ENCODE measurements around the gene ALK.

Gene ALK

DNA sequence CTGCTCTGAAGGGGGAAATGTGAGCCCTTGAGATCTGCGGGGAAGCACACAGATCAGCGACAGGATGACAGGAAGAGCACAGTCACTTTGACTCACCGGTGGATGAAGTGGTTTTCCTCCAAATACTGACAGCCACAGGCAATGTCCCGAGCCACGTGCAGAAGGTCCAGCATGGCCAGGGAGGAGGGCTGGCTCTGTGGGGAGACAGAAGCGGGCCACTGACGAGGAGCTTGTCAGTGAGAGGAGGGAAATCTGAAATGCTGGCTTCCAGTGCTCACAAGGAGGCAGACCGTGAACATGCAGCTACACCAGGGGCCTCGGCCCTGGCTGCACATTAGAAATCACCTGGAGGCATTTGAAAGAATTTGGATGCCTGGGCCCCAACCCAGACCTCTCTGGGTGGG is 707.5 kb downstream of the ALK start:
- no peaks in the 10 kb centered on the region for H3K27me3 ChIP-seq (ENCODE audit: control insufficient read depth, insufficient read depth, low read length)
- H3K9ac ChIP-seq (ENCODE audit: low read length) = no peak overlapping the region
- no peaks in the 10 kb centered on the region for H3K36me3 ChIP-seq (ENCODE audit: control insufficient read depth, insufficient read depth, low read length)
- H3K27ac ChIP-seq (ENCODE audit: low read depth, low read length) = no peak overlapping the region
- H3K4me1 ChIP-seq (ENCODE audit: control insufficient read depth, insufficient read depth, low read length) = no peaks in the 10 kb centered on the region
- no peak overlapping the region for H3K4me3 ChIP-seq (ENCODE audit: low read length)

DNA sequence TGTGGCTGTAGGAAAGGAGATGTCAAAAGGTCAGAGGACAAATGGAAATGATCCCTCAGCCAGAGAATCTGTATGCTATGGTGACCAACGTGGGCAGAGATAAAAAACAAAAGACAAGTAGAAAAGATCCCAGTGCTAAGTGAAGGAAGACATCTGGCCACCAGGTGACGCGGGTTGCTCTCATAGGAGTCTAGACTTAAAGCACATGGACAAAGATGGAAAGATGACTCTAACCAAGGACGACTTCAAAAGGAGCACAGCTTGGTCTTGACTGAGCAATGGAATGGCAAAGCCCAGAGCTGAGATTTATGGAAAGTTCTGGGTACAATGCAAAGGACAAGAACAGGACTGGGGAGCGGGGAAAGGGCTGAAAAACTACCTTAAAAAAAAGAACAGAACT is 709.4 kb downstream of the ALK start:
- Histone ChIP-seq H3K36me3 (ENCODE audit: control insufficient read depth, insufficient read depth, low read length) (no peaks in the 10 kb centered on the region), H3K4me1 (ENCODE audit: control insufficient read depth, insufficient read depth, low read length) (no peaks in the 10 kb centered on the region), H3K27ac (ENCODE audit: low read depth, low read length) (no peak overlapping the region), H3K27me3 (ENCODE audit: control insufficient read depth, insufficient read depth, low read length) (no peaks in the 10 kb centered on the region), H3K9ac (ENCODE audit: low read length) (no peak overlapping the region), H3K4me3 (ENCODE audit: low read length) (no peak overlapping the region)

DNA sequence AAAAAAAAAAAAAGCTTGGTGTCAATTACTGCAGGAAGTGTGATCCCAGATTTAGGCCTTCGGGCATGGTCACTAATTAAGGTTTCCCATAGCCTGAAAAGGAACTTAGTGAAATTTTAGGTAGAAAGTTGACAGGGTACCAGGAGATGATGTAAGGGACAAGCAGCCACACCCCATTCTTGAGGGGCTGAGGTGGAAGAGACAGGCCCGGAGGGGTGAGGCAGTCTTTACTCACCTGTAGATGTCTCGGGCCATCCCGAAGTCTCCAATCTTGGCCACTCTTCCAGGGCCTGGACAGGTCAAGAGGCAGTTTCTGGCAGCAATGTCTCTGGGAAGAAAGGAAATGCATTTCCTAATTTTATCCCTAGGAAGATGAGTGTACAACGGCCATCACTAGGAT is 711.8 kb downstream of the ALK start:
- H3K4me3 ChIP-seq (ENCODE audit: low read length) = no peak overlapping the region
- no peaks in the 10 kb centered on the region for H3K36me3 ChIP-seq (ENCODE audit: control insufficient read depth, insufficient read depth, low read length)
- H3K9ac ChIP-seq (ENCODE audit: low read length) = no peak overlapping the region
- H3K27me3 ChIP-seq (ENCODE audit: control insufficient read depth, insufficient read depth, low read length) = no peaks in the 10 kb centered on the region
- H3K4me1 ChIP-seq (ENCODE audit: control insufficient read depth, insufficient read depth, low read length) = no peaks in the 10 kb centered on the region
- H3K27ac ChIP-seq (ENCODE audit: low read depth, low read length) = no peak overlapping the region

DNA sequence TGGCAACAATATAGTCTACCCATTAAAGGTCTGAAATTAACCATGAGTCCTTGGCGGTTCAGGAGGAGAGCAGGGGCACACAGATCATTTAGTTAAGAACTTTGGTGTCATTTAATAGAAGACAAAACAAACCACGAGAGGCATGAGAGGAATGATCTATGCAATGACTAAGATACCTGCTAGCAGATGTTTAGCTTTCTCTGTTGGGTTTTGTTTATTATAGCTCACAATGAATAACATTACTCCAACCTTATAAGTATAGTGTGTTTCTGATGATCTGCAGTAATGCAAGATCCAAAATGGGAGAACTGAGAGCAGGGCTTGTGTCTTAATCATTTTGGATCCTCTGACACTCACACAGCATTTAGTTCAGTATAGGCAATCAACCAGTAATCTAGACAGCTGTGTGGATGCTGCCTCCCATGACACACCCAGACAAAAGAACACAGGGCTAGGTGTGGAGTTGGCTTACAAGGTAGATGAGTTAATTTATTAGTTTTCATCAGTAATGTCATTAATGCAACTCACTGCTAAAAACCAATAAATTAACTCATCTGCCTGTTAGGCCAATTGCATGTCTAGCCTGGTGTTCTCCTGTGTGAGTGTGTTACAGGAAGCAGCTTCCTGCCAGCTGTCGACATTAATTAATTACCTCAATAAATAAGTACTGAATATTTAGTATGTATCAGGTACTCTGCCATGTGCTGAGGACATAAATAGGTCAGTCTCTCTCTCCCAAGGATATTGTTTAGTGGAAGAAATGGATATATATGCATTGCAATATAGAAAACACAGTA is 713.8 kb downstream of the ALK start:
- Histone ChIP-seq H3K36me3 (ENCODE audit: control insufficient read depth, insufficient read depth, low read length) (no peaks in the 10 kb centered on the region), H3K27me3 (ENCODE audit: control insufficient read depth, insufficient read depth, low read length) (no peaks in the 10 kb centered on the region), H3K9ac (ENCODE audit: low read length) (no peak overlapping the region), H3K27ac (ENCODE audit: low read depth, low read length) (no peak overlapping the region), H3K4me3 (ENCODE audit: low read length) (no peak overlapping the region), H3K4me1 (ENCODE audit: control insufficient read depth, insufficient read depth, low read length) (no peaks in the 10 kb centered on the region)

DNA sequence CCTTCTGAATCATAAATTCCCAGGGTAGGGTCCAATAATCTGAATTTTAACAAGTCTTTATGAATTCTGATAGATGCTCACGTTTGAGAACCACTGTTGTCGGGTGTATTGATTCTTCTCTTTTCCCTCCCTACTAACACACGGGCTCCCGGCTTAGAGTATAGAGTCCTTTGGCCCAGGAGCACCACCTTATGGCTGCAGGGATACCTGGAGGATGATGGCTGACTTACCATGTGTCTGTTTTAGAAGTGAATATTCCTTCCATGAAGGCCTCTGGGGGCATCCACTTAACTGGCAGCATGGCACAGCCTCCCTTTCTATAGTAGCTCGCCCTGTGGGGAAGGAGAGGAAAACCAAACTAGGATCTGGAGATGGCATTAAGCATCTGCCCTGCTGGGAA is 714.4 kb downstream of the ALK start:
- no peaks in the 10 kb centered on the region for H3K36me3 ChIP-seq (ENCODE audit: control insufficient read depth, insufficient read depth, low read length)
- H3K4me1 ChIP-seq (ENCODE audit: control insufficient read depth, insufficient read depth, low read length) = no peaks in the 10 kb centered on the region
- no peak overlapping the region for H3K27ac ChIP-seq (ENCODE audit: low read depth, low read length)
- no peaks in the 10 kb centered on the region for H3K27me3 ChIP-seq (ENCODE audit: control insufficient read depth, insufficient read depth, low read length)
- H3K9ac ChIP-seq (ENCODE audit: low read length) = no peak overlapping the region
- no peak overlapping the region for H3K4me3 ChIP-seq (ENCODE audit: low read length)

DNA sequence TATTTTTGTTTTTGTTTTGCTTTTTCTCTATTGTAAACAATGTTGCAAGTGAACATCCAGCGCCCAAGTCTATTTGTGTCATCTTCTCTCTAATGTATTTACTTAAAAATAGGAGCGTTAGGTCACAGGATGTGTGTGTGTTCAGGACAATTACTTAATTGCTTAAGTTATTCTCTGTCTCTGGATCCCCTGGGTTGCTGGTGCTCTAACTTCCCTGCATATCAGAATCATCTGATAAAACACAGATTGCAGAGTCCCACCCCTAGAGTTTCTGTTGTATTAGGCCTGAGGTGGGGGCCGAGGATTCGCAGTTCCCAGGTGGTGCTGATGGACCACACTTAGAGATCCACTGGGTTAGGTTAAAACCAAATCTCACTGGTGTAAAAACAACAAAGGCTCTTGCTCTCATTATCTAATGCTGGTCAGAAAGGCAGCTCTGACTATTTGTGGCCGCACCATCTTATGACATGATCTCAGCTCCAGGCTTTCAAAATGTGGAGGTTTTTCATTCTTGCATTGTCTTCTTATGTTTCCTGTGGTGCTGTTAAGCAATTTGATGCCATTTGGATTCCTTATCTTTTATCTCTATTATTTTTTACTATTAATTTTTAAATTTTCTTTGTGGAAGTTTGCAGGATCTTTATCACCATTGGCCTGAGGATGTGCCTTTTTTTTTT is 718.4 kb downstream of the ALK start:
- no peak overlapping the region for H3K4me3 ChIP-seq (ENCODE audit: low read length)
- H3K27ac ChIP-seq (ENCODE audit: low read depth, low read length) = no peak overlapping the region
- H3K9ac ChIP-seq (ENCODE audit: low read length) = no peak overlapping the region
- H3K4me1 ChIP-seq (ENCODE audit: control insufficient read depth, insufficient read depth, low read length) = no peaks in the 10 kb centered on the region
- H3K36me3 ChIP-seq (ENCODE audit: control insufficient read depth, insufficient read depth, low read length) = no peaks in the 10 kb centered on the region
- no peaks in the 10 kb centered on the region for H3K27me3 ChIP-seq (ENCODE audit: control insufficient read depth, insufficient read depth, low read length)

DNA sequence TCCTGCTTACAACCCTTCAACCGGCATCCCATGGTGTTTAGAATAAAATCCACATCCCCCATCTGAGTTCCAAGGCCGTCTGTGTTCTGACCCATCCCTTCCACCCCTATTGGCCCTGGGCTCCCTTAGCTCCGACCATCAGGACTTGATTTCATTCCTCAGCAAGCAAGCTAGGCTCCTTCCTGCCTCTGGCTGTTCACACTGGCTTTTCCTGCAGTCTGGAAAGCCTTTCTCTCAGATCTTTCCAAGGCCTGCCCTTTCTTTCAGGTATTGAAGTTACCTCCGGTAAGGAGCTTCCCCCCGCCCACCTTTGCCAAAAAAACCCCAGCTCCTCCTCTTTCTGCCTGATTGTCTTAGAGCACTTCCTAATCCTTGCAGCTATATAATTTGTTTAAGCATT is 719.4 kb downstream of the ALK start:
- Histone ChIP-seq H3K27ac (ENCODE audit: low read depth, low read length) (no peak overlapping the region), H3K4me3 (ENCODE audit: low read length) (no peak overlapping the region), H3K4me1 (ENCODE audit: control insufficient read depth, insufficient read depth, low read length) (no peaks in the 10 kb centered on the region), H3K9ac (ENCODE audit: low read length) (no peak overlapping the region), H3K36me3 (ENCODE audit: control insufficient read depth, insufficient read depth, low read length) (no peaks in the 10 kb centered on the region), H3K27me3 (ENCODE audit: control insufficient read depth, insufficient read depth, low read length) (no peaks in the 10 kb centered on the region)

DNA sequence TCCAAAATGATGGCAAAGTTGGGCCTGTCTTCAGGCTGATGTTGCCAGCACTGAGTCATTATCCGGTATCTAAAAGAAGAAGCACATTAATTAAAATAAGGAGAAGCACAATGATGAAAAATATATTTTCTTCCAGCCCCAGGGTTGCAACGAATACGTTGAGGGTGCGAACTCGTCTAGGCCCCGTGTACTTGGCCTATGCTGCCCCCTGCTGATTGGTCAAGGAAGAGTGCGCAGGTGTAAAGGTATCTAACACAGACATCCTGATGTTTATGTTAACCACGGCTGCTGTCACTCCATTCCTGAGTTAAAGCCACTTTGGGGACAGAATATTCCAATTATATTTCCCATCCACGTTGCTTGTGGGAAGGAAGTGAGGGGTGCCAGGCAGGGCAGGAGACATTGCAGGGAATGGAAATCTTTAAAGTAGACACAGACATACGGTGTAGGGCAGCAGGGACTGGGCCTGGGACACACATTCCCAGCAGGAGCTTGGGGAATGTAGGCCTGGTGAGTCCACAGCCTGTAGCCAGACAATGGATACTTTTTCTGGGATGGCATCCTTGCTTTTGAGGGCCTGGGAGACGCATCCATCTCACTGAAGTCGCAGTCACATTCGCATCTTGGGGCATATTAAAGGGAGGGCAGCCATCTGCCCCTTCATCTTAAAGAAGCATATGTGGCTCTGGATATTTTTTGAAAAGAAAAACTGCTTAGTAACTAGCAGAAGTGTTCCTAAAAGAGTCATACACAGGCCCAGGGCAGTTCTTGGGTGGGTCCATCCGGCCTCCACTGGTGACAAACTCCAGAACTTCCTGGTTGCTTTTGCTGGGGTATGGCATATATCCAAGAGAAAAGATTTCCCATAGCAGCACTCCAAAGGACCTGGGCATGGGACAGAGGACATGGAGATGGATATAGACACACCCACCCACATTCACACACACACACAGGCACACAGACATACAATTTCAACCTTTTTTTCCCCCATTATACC is 724.3 kb downstream of the ALK start:
- no peak overlapping the region for H3K9ac ChIP-seq (ENCODE audit: low read length)
- no peaks in the 10 kb centered on the region for H3K27me3 ChIP-seq (ENCODE audit: control insufficient read depth, insufficient read depth, low read length)
- no peaks in the 10 kb centered on the region for H3K36me3 ChIP-seq (ENCODE audit: control insufficient read depth, insufficient read depth, low read length)
- H3K4me1 ChIP-seq (ENCODE audit: control insufficient read depth, insufficient read depth, low read length) = no peaks in the 10 kb centered on the region
- no peak overlapping the region for H3K4me3 ChIP-seq (ENCODE audit: low read length)
- no peak overlapping the region for H3K27ac ChIP-seq (ENCODE audit: low read depth, low read length)

DNA sequence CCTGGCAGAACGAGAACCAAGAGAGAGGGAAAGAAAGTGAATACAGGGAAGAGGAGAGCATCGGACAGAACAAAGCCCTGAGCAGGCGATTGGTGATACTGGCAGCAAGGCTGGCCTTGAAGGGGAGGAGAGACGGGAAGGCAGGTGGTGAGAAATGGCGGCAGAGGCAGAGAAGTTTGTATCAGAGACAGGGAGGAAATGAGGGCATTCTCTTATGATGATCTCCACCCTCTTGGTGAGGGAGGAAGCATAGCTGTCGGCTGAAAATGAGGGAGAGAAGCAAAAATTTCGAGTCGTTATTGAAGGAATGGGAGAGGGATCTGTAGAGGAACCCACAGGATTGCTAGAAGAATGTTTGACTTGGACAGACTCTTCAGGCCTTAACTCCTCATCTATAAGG is 725.6 kb downstream of the ALK start:
- H3K4me3 ChIP-seq (ENCODE audit: low read length) = no peak overlapping the region
- H3K27me3 ChIP-seq (ENCODE audit: control insufficient read depth, insufficient read depth, low read length) = no peaks in the 10 kb centered on the region
- H3K4me1 ChIP-seq (ENCODE audit: control insufficient read depth, insufficient read depth, low read length) = no peaks in the 10 kb centered on the region
- H3K27ac ChIP-seq (ENCODE audit: low read depth, low read length) = no peak overlapping the region
- H3K9ac ChIP-seq (ENCODE audit: low read length) = no peak overlapping the region
- H3K36me3 ChIP-seq (ENCODE audit: control insufficient read depth, insufficient read depth, low read length) = no peaks in the 10 kb centered on the region

DNA sequence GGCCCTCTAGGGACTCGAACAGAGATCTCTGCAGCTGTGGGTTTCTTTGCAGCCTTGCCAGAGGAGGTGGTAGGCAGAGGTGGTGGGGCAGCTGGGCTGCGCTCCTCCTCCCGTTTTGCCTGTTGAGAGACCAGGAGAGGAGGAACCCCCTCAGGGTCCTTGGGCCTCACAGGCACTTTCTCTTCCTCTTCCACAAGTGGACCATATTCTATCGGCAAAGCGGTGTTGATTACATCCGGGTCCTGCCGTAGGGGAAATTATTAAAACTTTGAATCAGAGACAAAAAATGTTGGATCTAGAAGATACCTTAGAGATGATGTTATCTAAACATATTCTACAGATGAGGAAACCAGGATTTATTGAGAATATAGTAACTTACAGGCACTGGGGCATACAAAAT is 727.7 kb downstream of the ALK start:
- H3K27ac ChIP-seq (ENCODE audit: low read depth, low read length) = no peak overlapping the region
- H3K36me3 ChIP-seq (ENCODE audit: control insufficient read depth, insufficient read depth, low read length) = no peaks in the 10 kb centered on the region
- H3K9ac ChIP-seq (ENCODE audit: low read length) = no peak overlapping the region
- no peak overlapping the region for H3K4me3 ChIP-seq (ENCODE audit: low read length)
- H3K27me3 ChIP-seq (ENCODE audit: control insufficient read depth, insufficient read depth, low read length) = no peaks in the 10 kb centered on the region
- H3K4me1 ChIP-seq (ENCODE audit: control insufficient read depth, insufficient read depth, low read length) = no peaks in the 10 kb centered on the region

DNA sequence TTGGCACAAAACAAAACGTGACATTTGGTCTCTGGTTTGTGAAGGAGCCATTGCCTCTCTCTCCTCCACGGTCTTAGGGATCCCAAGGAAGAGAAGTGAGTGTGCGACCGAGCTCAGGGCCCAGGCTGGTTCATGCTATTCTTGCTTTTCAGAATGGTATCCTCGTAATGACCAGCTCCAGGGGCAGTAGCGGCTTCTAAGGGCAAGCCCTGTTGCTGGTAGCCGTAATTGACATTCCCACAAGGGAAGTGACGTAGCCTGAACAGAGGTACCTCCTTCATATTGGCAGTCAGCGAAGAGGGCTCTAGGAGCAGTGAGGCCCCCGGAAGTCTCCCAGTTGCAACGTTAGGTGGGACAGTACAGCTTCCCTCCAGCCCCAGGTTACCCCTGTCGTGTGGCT is 728.3 kb downstream of the ALK start:
- no peak overlapping the region for H3K4me3 ChIP-seq (ENCODE audit: low read length)
- no peaks in the 10 kb centered on the region for H3K27me3 ChIP-seq (ENCODE audit: control insufficient read depth, insufficient read depth, low read length)
- no peak overlapping the region for H3K27ac ChIP-seq (ENCODE audit: low read depth, low read length)
- H3K9ac ChIP-seq (ENCODE audit: low read length) = no peak overlapping the region
- H3K36me3 ChIP-seq (ENCODE audit: control insufficient read depth, insufficient read depth, low read length) = no peaks in the 10 kb centered on the region
- H3K4me1 ChIP-seq (ENCODE audit: control insufficient read depth, insufficient read depth, low read length) = no peaks in the 10 kb centered on the region

DNA sequence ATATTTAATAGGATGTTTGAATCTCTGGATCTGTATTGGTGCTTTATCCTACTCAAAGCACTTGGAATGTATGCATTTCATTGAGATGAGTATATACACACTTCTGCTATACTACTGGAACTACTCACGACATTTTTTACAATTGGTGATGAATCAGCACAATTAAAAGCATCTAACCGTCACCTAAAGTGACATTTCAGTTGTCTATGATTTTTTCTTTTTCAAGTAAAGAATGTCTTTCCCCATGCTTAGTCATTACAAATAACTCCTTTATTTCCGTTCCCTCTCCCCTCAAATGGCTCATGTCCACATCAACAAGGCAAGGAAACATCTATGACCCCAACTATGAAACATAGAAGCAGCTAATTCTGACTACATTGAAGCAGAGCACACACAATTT is 728.9 kb downstream of the ALK start:
- Histone ChIP-seq H3K9ac (ENCODE audit: low read length) (no peak overlapping the region), H3K27ac (ENCODE audit: low read depth, low read length) (no peak overlapping the region), H3K4me3 (ENCODE audit: low read length) (no peak overlapping the region), H3K4me1 (ENCODE audit: control insufficient read depth, insufficient read depth, low read length) (no peaks in the 10 kb centered on the region), H3K36me3 (ENCODE audit: control insufficient read depth, insufficient read depth, low read length) (no peaks in the 10 kb centered on the region), H3K27me3 (ENCODE audit: control insufficient read depth, insufficient read depth, low read length) (no peaks in the 10 kb centered on the region)
